OCI-LY7 (cell line): ENCODE results near the gene CEMIP2.

Source experiments
- EZH2phosphoT487 ChIP-seq: fragments of 200-600 bp; sonication (generic); IDR thresholded peaks from 2 replicates; pipeline ENCODE4 v1.6.1; 2018; ENCODE audit warnings: low read depth, borderline replicate concordance, mild to moderate bottlenecking, mixed run types, antibody characterized with exemption, low read length, moderate library complexity, mixed read lengths
- TF ChIP-seq, protein P1 (sequence below): fragments of 200-600 bp; sonication (generic); conservative IDR thresholded peaks from 2 replicates; pipeline ENCODE4 v1.5.1; 2014; ENCODE audit warnings: mild to moderate bottlenecking, antibody characterized with exemption, low read length, moderate library complexity, mixed read lengths

DNA sequence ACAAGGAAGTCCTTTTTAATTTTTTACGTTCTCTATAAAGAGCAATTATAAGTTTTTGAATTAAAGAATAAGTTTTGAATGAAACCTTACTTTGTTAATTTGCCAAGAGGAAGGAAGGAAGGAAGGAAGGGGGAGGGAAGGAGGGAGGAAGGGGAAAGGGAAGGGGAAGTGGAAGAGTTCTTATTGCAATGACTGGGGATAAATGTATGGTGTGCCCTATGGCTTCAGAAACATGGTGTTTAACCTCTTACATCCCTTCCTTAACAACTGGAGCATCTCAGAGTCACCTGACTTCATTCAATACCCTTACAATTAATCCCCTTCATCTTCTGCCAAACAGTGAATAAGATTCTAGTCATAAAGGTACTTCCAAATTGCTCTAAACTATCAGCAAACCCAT lies 16.0 kb downstream of the CEMIP2 start:
- TF ChIP-seq, protein P1, sequence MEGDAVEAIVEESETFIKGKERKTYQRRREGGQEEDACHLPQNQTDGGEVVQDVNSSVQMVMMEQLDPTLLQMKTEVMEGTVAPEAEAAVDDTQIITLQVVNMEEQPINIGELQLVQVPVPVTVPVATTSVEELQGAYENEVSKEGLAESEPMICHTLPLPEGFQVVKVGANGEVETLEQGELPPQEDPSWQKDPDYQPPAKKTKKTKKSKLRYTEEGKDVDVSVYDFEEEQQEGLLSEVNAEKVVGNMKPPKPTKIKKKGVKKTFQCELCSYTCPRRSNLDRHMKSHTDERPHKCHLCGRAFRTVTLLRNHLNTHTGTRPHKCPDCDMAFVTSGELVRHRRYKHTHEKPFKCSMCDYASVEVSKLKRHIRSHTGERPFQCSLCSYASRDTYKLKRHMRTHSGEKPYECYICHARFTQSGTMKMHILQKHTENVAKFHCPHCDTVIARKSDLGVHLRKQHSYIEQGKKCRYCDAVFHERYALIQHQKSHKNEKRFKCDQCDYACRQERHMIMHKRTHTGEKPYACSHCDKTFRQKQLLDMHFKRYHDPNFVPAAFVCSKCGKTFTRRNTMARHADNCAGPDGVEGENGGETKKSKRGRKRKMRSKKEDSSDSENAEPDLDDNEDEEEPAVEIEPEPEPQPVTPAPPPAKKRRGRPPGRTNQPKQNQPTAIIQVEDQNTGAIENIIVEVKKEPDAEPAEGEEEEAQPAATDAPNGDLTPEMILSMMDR: no peak
- TF ChIP-seq EZH2phosphoT487: no peak
